ENCODE measurements around the gene PALD1.

The PALD1 gene

GRCh38 chr10:70584366-70584765 is 105.8 kb downstream of the PALD1 start:
- no peak overlapping the region for H3K4me2 ChIP-seq
- no peak overlapping the region for H2AFZ ChIP-seq (ENCODE audit: low read depth)
- H3K4me3 ChIP-seq (IDR thresholded peaks at IDR 0.05; ENCODE audit: insufficient read depth, low read depth, low read length), result no peak overlapping the region
- TF ChIP-seq CTCF (conservative IDR thresholded peaks at IDR 0.05; ENCODE audit: low read depth, low read length), result no peak
- H3K9ac ChIP-seq, result no peak overlapping the region
- no peaks in the 10 kb centered on the region for H4K20me1 ChIP-seq (ENCODE audit: insufficient read depth)
- no peaks in the 10 kb centered on the region for H3K36me3 ChIP-seq (ENCODE audit: insufficient read depth)
- no peak overlapping the region for H3K27ac ChIP-seq
- peaks cover 16% of the 10 kb centered on the region for H3K4me1 ChIP-seq (ENCODE audit: low read depth, poor library complexity, severe bottlenecking)
- H3K27me3 ChIP-seq (ENCODE audit: insufficient read depth, low read depth), result 0 out of 2 replicates have a peak, but pooled peaks cover 2% of the 10 kb centered on the region
- no peaks in the 10 kb centered on the region for H3K79me2 ChIP-seq (ENCODE audit: insufficient read depth, low read depth)

- 0 out of 2 replicates have a peak, but pooled peaks cover 2% of the 10 kb centered on the region for H3K27me3 ChIP-seq (ENCODE audit: insufficient read depth, low read depth)
- H3K9ac ChIP-seq, result no peak overlapping the region
- no peaks in the 10 kb centered on the region for H3K36me3 ChIP-seq (ENCODE audit: insufficient read depth)
- peaks cover 10% of the 10 kb centered on the region for H3K4me1 ChIP-seq (ENCODE audit: low read depth, poor library complexity, severe bottlenecking)
- no peaks in the 10 kb centered on the region for H4K20me1 ChIP-seq (ENCODE audit: insufficient read depth)
- no peak overlapping the region for H3K4me3 ChIP-seq (IDR thresholded peaks at IDR 0.05; ENCODE audit: insufficient read depth, low read depth, low read length)
- no peak overlapping the region for H3K27ac ChIP-seq
- H3K79me2 ChIP-seq (ENCODE audit: insufficient read depth, low read depth), result no peaks in the 10 kb centered on the region
- no peak overlapping the region for H3K4me2 ChIP-seq
- H2AFZ ChIP-seq (ENCODE audit: low read depth), result no peak overlapping the region
- TF ChIP-seq CTCF (conservative IDR thresholded peaks at IDR 0.05; ENCODE audit: low read depth, low read length), result no peak
Observed at GRCh38 chr10:70584909-70585544, 106.5 kb downstream of the PALD1 start.

GRCh38 chr10:70585578-70586169 is 107.1 kb downstream of the PALD1 start:
- H3K4me1 ChIP-seq (ENCODE audit: low read depth, poor library complexity, severe bottlenecking), result peaks cover 3% of the 10 kb centered on the region
- 0 out of 2 replicates have a peak, but pooled peaks cover 2% of the 10 kb centered on the region for H3K27me3 ChIP-seq (ENCODE audit: insufficient read depth, low read depth)
- no peak overlapping the region for H3K9ac ChIP-seq

GRCh38 chr10:70586348-70586930 is 107.9 kb downstream of the PALD1 start:
- H3K4me1 ChIP-seq (ENCODE audit: low read depth, poor library complexity, severe bottlenecking), result no peaks in the 10 kb centered on the region
- H3K27ac ChIP-seq, result no peak overlapping the region
- no peak overlapping the region for H3K9ac ChIP-seq
- no peaks in the 10 kb centered on the region for H3K79me2 ChIP-seq (ENCODE audit: insufficient read depth, low read depth)
- H3K27me3 ChIP-seq (ENCODE audit: insufficient read depth, low read depth), result 0 out of 2 replicates have a peak, but pooled peaks cover 2% of the 10 kb centered on the region
- H4K20me1 ChIP-seq (ENCODE audit: insufficient read depth), result no peaks in the 10 kb centered on the region
- TF ChIP-seq CTCF (conservative IDR thresholded peaks at IDR 0.05; ENCODE audit: low read depth, low read length), result no peak
- H3K4me2 ChIP-seq, result no peak overlapping the region
- no peaks in the 10 kb centered on the region for H3K36me3 ChIP-seq (ENCODE audit: insufficient read depth)
- H2AFZ ChIP-seq (ENCODE audit: low read depth), result no peak overlapping the region
- H3K4me3 ChIP-seq (IDR thresholded peaks at IDR 0.05; ENCODE audit: insufficient read depth, low read depth, low read length), result no peak overlapping the region

More at GRCh38 chr10:70585578-70586169, 107.1 kb downstream of the PALD1 start:
- Histone ChIP-seq H3K4me3 (IDR thresholded peaks at IDR 0.05; ENCODE audit: insufficient read depth, low read depth, low read length) (no peak overlapping the region), H3K79me2 (ENCODE audit: insufficient read depth, low read depth) (no peaks in the 10 kb centered on the region), H3K4me2 (no peak overlapping the region), H3K36me3 (ENCODE audit: insufficient read depth) (no peaks in the 10 kb centered on the region), H4K20me1 (ENCODE audit: insufficient read depth) (no peaks in the 10 kb centered on the region), H3K27ac (no peak overlapping the region), H2AFZ (ENCODE audit: low read depth) (no peak overlapping the region)
- no peak for TF ChIP-seq CTCF (conservative IDR thresholded peaks at IDR 0.05; ENCODE audit: low read depth, low read length)

Data from KMS-11 (cell line).